Thyroid gland (tissue), 4 donors: ENCODE results near the gene ADD1. TPM values are rescaled to one million over a fixed set of nuclear protein-coding genes. Genes with fewer than 3 reads are reported as not detected.

Source experiments
- DNase-seq, 2 donors: peaks; one replicate each; pipeline ENCODE4 v3.0.0-alpha.2; 2019
- H3K27ac ChIP-seq, 3 donors: fragments of 200-600 bp; sonication (generic); 1 replicate in 2 of 3; 2 replicates in 1 of 3; pipeline ENCODE4 v1.5.1; 2016 to 2019; ENCODE audit warnings: mild to moderate bottlenecking in 1 of 3, moderate library complexity in 1 of 3
- H3K27me3 ChIP-seq: fragments of 200-600 bp; sonication (generic); one replicate; pipeline ENCODE4 v1.5.1; 2019
- H3K36me3 ChIP-seq, 2 donors: fragments of 200-600 bp; sonication (generic); one replicate each; pipeline ENCODE4 v1.5.1; 2016 to 2019
- H3K4me1 ChIP-seq, 2 donors: fragments of 200-600 bp; sonication (generic); one replicate each; pipeline ENCODE4 v1.5.1; 2017 to 2019
- H3K4me3 ChIP-seq, 3 donors: fragments of 200-600 bp; sonication (generic); replicated peaks in 1 of 3; 1 replicate in 2 of 3; 2 replicates in 1 of 3; pipeline ENCODE4 v1.5.1; 2016; ENCODE audit warnings: mild to moderate bottlenecking in 1 of 3
- H3K9me3 ChIP-seq: fragments of 200-600 bp; sonication (generic); one replicate; pipeline ENCODE4 v1.5.1; 2017
- CTCF ChIP-seq, 6 experiments: fragments of 200-600 bp in 3 of 6; fragments of 450-650 bp in 3 of 6; sonication (generic) in 3 of 6; IDR thresholded peaks; one replicate each; pipeline ENCODE4 v1.5.1; 2016 to 2019; ENCODE audit warnings: antibody characterized with exemption in 6 of 6, mild to moderate bottlenecking in 2 of 6, inconsistent platforms in 1 of 6, moderate library complexity in 1 of 6
- POLR2A ChIP-seq, 2 donors: fragments of 450-650 bp; IDR thresholded peaks; one replicate each; pipeline ENCODE4 v1.6.1; 2017; ENCODE audit warnings: antibody characterized with exemption in 2 of 2, mild to moderate bottlenecking in 2 of 2, moderate library complexity in 1 of 2
- WGBS, 2 donors: methylation state at CpG; one replicate each; pipeline ENCODE4 v1.1.5; 2017; 5-methylcytosine and 5-hydroxymethylcytosine counted together
- intact Hi-C: fragments of 100-400 bp; cut with DNase I; formaldehyde crosslinking; loops from one replicate; pipeline ENCODE4 v1.15.1; 2023
- total RNA-seq, 4 donors: library from RNA; depleted of rRNA; stranded (reverse); fragments of >200 nt; gene quantifications; one replicate each; pipeline ENCODE4 v1.2.3, GENCODE V29; 2016

Gene ADD1
- total RNA-seq, 4 donors from 2014 or later: 190 to 222 (median 194) TPM

DNA sequence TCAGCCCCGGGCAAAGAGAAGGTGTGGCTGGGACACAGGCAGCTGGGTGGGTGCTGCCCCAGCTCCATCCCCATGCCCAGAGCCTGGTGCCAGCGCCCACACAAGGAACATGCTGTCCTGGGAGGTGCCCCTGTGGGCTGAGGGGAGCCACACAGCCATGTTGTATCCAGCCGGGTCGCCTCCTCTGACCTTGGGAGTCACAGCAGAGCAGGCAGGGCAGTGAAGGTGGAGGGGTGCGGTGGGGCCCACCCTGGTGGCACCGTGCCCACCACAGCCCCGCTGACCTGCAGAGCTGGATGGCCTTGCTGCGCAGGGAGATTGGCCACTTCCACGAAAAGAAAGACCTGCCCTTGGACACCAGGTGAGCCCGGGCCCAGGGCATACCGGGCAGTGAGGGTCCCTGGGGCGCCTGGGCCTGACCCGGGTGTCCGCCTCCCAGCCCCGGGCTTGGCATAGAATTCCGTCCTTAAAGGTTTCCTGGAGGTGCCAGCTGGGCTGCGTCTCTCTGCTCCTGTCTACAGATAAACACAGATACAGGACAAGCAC, 18.7 kb upstream of the ADD1 start:
- H3K4me3 ChIP-seq: no peak overlapping the region
- intact Hi-C loops: no loop called here
- peaks cover 35 to 47% of the 10 kb centered on the region in 2 donors for H3K36me3 ChIP-seq
- no peak overlapping the region for H3K27ac ChIP-seq
- no peaks in the 10 kb centered on the region for H3K4me1 ChIP-seq
- 85 to 92% methylated on average over 3 to 14 of the region's 17 CpGs for WGBS, 2 donors
- no peaks in the 10 kb centered on the region for H3K9me3 ChIP-seq
- peak in 1 of 2 donors; percentile 0 for DNase-seq
- H3K27me3 ChIP-seq: no peaks in the 10 kb centered on the region
- TF ChIP-seq CTCF (IDR thresholded peaks at IDR 0.05) (no peak), POLR2A (IDR thresholded peaks at IDR 0.05) (no peak)

GRCh38 chr4:2825740-2826139, 17.9 kb upstream of the ADD1 start:
- 83 to 96% methylated on average over 6 to 8 of the region's 13 CpGs for WGBS, 2 donors
- peaks cover 35 to 50% of the 10 kb centered on the region in 2 donors for H3K36me3 ChIP-seq

GRCh38 chr4:2827071-2827873, 16.4 kb upstream of the ADD1 start:
- intact Hi-C loops: no loop called here
- WGBS, 2 donors: 95% methylated on average over 21 to 23 of the region's 31 CpGs
- H3K36me3 ChIP-seq: peaks cover 32 to 59% of the 10 kb centered on the region in 2 donors

More at GRCh38 chr4:2825740-2826139, 17.9 kb upstream of the ADD1 start:
- Histone ChIP-seq H3K4me1 (no peaks in the 10 kb centered on the region), H3K27ac (no peak overlapping the region), H3K27me3 (no peaks in the 10 kb centered on the region), H3K9me3 (no peaks in the 10 kb centered on the region), H3K4me3 (no peak overlapping the region)
- intact Hi-C loops: no loop called here
- no peak for DNase-seq
- TF ChIP-seq CTCF (IDR thresholded peaks at IDR 0.05): no peak
- no peak for TF ChIP-seq POLR2A (IDR thresholded peaks at IDR 0.05)

DNA sequence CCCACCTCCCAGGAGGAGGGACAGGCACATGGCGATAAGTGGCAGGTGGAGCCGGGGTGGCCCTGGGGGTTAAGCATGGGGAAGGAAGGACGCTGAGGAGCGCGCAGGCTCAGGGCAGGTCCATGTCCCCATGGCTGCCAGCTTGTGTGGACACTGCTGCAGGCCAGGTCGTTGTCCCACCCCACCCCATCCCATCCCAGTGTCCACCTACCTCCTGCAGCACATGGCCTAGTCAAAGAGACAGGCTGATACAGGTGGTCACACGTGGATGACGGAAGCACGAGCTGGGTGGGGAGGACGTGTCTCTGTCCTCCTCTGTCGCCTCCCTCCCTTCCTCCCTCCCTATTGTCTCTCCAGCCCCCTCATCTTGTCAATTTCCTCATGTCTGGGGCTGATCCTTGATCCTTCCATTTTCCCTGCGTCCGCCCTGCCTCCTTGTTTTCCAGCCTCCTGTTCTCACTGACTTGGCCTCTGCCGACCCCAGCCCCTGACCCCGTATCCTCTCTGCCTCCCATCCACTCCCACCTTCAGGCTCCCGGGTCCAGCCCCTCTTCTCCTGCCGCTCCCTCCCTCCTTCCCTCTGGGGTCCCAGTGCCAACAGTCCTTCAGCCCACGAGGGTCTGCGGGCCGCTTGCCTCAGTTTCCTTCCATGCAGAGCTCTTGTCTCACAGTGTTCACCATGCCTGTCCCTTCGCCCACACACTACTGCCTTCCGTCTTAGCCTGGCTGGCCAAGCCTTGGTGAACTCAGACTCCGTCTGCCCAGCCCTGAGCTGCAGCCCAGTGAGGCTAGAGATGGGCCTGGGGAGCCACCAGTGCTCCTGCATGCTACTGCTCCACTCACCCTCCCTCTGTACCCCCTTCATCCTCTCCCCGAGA, 15.5 kb upstream of the ADD1 start:
- Histone ChIP-seq H3K27me3 (no peaks in the 10 kb centered on the region), H3K4me3 (no peak overlapping the region), H3K4me1 (no peaks in the 10 kb centered on the region), H3K9me3 (no peaks in the 10 kb centered on the region), H3K36me3 (peaks cover 24 to 54% of the 10 kb centered on the region in 2 donors), H3K27ac (no peak overlapping the region)
- no peak for TF ChIP-seq CTCF (IDR thresholded peaks at IDR 0.05)
- no peak for TF ChIP-seq POLR2A (IDR thresholded peaks at IDR 0.05)
- intact Hi-C loops: no loop called here
- WGBS, 2 donors: 90 to 93% methylated on average over 22 to 24 of the region's 24 CpGs
- peak in 1 of 2 donors; percentile 0 for DNase-seq

More at GRCh38 chr4:2827071-2827873, 16.4 kb upstream of the ADD1 start:
- Histone ChIP-seq H3K27ac (no peak overlapping the region), H3K27me3 (no peaks in the 10 kb centered on the region), H3K9me3 (no peaks in the 10 kb centered on the region), H3K4me1 (no peaks in the 10 kb centered on the region), H3K4me3 (no peak overlapping the region)
- no peak for TF ChIP-seq CTCF (IDR thresholded peaks at IDR 0.05)
- no peak for TF ChIP-seq POLR2A (IDR thresholded peaks at IDR 0.05)
- DNase-seq: peak in 1 of 2 donors; percentile 0
